Hepatocyte (in vitro differentiated cells): ENCODE measurements around the gene SETX. TPM values are rescaled to one million over a fixed set of nuclear protein-coding genes. Genes with fewer than 3 reads are reported as not detected.

Experiments used
- DNase-seq: peaks from one replicate; pipeline ENCODE4 v3.0.0-alpha.2; 2016; ENCODE audit warnings: low spot score
- H2AFZ ChIP-seq: fragments of 200-600 bp; sonication (generic); 2 replicates; pipeline ENCODE4 v1.6.0; 2016; ENCODE audit warnings: antibody characterized with exemption, mild to moderate bottlenecking
- H3K27ac ChIP-seq: fragments of 200-600 bp; sonication (generic); 2 replicates; pipeline ENCODE4 v1.5.1; 2016; ENCODE audit warnings: mild to moderate bottlenecking
- H3K27me3 ChIP-seq: fragments of 200-600 bp; sonication (generic); 2 replicates; pipeline ENCODE4 v1.6.1; 2016
- H3K36me3 ChIP-seq: fragments of 200-600 bp; sonication (generic); replicated peaks from 2 replicates; pipeline ENCODE4 v1.5.1; 2016; ENCODE audit warnings: low read depth; ENCODE audit not compliant: insufficient read depth
- H3K4me1 ChIP-seq: fragments of 200-600 bp; sonication (generic); 2 replicates; pipeline ENCODE4 v1.5.1; 2016; ENCODE audit warnings: mild to moderate bottlenecking, moderate library complexity; ENCODE audit not compliant: insufficient read depth
- H3K4me2 ChIP-seq: fragments of 200-600 bp; sonication (generic); 2 replicates; pipeline ENCODE4 v1.6.0; 2016
- H3K4me3 ChIP-seq: fragments of 200-600 bp; sonication (generic); 2 replicates; pipeline ENCODE4 v1.5.1; 2016; ENCODE audit warnings: mild to moderate bottlenecking
- H3K79me2 ChIP-seq: fragments of 200-600 bp; sonication (generic); 2 replicates; pipeline ENCODE4 v1.6.0; 2017; ENCODE audit warnings: mild to moderate bottlenecking
- H3K9me2 ChIP-seq: fragments of 200-600 bp; sonication (generic); replicated peaks from 2 replicates; pipeline ENCODE4 v1.6.0; 2017; ENCODE audit warnings: mild to moderate bottlenecking; ENCODE audit not compliant: insufficient read depth
- H3K9me3 ChIP-seq: fragments of 200-600 bp; sonication (generic); 2 replicates; pipeline ENCODE4 v1.5.1; 2016; ENCODE audit warnings: low read depth, mild to moderate bottlenecking
- H4K20me1 ChIP-seq: fragments of 200-600 bp; sonication (generic); 2 replicates; pipeline ENCODE4 v1.6.0; 2016; ENCODE audit warnings: mild to moderate bottlenecking; ENCODE audit not compliant: insufficient read depth, poor library complexity, severe bottlenecking
- EZH2 ChIP-seq: fragments of 200-600 bp; sonication (generic); IDR thresholded peaks from 2 replicates; pipeline ENCODE4 v1.6.1; 2016; ENCODE audit warnings: antibody characterized with exemption, mild to moderate bottlenecking, borderline replicate concordance
- EZH2phosphoT487 ChIP-seq: fragments of 200-600 bp; sonication (generic); IDR thresholded peaks from one replicate; pipeline ENCODE4 v1.6.1; 2018; ENCODE audit warnings: antibody characterized with exemption, mild to moderate bottlenecking, low read depth, moderate library complexity; ENCODE audit not compliant: unreplicated experiment, severe bottlenecking
- WGBS: methylation state at CpG from one replicate; pipeline ENCODE4 v1.1.6; 2016; ENCODE audit warnings: low lambda C conversion rate; ENCODE audit errors: missing lambda C conversion rate; 5-methylcytosine and 5-hydroxymethylcytosine counted together
- polyA plus RNA-seq: library from polyadenylated mRNA; unstranded; fragments of >200 nt; fragmentation: Nextera tagmentation; extraction: Ambion mirVana; gene quantifications from 2 replicates; pipeline ENCODE4 v1.2.1, GENCODE V29; 2016
- total RNA-seq: library from RNA; depleted of rRNA; stranded (reverse); fragments of >200 nt; gene quantifications from 2 replicates; pipeline ENCODE4 v1.2.3, GENCODE V29; 2014
- TF ChIP-seq, protein P1 (sequence below): fragments of 200-600 bp; sonication (generic); IDR thresholded peaks from 2 replicates; pipeline ENCODE4 v1.5.1; 2016; ENCODE audit warnings: antibody characterized with exemption, mild to moderate bottlenecking; ENCODE audit not compliant: poor library complexity

Gene SETX, protein sequence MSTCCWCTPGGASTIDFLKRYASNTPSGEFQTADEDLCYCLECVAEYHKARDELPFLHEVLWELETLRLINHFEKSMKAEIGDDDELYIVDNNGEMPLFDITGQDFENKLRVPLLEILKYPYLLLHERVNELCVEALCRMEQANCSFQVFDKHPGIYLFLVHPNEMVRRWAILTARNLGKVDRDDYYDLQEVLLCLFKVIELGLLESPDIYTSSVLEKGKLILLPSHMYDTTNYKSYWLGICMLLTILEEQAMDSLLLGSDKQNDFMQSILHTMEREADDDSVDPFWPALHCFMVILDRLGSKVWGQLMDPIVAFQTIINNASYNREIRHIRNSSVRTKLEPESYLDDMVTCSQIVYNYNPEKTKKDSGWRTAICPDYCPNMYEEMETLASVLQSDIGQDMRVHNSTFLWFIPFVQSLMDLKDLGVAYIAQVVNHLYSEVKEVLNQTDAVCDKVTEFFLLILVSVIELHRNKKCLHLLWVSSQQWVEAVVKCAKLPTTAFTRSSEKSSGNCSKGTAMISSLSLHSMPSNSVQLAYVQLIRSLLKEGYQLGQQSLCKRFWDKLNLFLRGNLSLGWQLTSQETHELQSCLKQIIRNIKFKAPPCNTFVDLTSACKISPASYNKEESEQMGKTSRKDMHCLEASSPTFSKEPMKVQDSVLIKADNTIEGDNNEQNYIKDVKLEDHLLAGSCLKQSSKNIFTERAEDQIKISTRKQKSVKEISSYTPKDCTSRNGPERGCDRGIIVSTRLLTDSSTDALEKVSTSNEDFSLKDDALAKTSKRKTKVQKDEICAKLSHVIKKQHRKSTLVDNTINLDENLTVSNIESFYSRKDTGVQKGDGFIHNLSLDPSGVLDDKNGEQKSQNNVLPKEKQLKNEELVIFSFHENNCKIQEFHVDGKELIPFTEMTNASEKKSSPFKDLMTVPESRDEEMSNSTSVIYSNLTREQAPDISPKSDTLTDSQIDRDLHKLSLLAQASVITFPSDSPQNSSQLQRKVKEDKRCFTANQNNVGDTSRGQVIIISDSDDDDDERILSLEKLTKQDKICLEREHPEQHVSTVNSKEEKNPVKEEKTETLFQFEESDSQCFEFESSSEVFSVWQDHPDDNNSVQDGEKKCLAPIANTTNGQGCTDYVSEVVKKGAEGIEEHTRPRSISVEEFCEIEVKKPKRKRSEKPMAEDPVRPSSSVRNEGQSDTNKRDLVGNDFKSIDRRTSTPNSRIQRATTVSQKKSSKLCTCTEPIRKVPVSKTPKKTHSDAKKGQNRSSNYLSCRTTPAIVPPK (N-terminal part only)
- total RNA-seq (49.5 and 61.0 TPM in 2 replicates), polyA plus RNA-seq (12.0 and 13.5 TPM in 2 replicates)

GRCh38 chr9:132354637-132355355 lies at the start of gene SETX:
TSS of gene SETX (minus strand) at chr9:132354986. CDS start at chr9:132349428, 5,558 bp downstream.
- Histone ChIP-seq H3K9me2 (no peaks in the 10 kb centered on the region), H4K20me1 (peaks cover 15% of the 10 kb centered on the region), H3K4me2 (peak within 1 kb of the TSS; percentile 92), H3K9me3 (no peaks in the 10 kb centered on the region), H3K4me3 (peak within 1 kb of the TSS; percentile 89), H3K27me3 (no peaks in the 10 kb centered on the region), H3K4me1 (peaks cover 19% of the 10 kb centered on the region), H3K27ac (peak within 1 kb of the TSS; percentile 94), H3K36me3 (no peaks in the 10 kb centered on the region), H2AFZ (peak within 1 kb of the TSS; percentile 98), H3K79me2 (peaks cover 43% of the 10 kb centered on the region)
- TF ChIP-seq, protein P1, sequence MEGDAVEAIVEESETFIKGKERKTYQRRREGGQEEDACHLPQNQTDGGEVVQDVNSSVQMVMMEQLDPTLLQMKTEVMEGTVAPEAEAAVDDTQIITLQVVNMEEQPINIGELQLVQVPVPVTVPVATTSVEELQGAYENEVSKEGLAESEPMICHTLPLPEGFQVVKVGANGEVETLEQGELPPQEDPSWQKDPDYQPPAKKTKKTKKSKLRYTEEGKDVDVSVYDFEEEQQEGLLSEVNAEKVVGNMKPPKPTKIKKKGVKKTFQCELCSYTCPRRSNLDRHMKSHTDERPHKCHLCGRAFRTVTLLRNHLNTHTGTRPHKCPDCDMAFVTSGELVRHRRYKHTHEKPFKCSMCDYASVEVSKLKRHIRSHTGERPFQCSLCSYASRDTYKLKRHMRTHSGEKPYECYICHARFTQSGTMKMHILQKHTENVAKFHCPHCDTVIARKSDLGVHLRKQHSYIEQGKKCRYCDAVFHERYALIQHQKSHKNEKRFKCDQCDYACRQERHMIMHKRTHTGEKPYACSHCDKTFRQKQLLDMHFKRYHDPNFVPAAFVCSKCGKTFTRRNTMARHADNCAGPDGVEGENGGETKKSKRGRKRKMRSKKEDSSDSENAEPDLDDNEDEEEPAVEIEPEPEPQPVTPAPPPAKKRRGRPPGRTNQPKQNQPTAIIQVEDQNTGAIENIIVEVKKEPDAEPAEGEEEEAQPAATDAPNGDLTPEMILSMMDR = no peak
- no peak for TF ChIP-seq EZH2phosphoT487
- no peak for TF ChIP-seq EZH2
- WGBS = under 1% methylated on average over 79 of the region's 82 CpGs
- DNase-seq = peak; percentile 100

- Histone ChIP-seq H3K79me2 (peaks cover 23% of the 10 kb centered on the region), H2AFZ (no peak overlapping the region), H3K27me3 (peaks cover 4% of the 10 kb centered on the region), H3K9me3 (no peaks in the 10 kb centered on the region), H3K36me3 (no peaks in the 10 kb centered on the region), H3K4me1 (peaks cover 7% of the 10 kb centered on the region), H3K4me3 (no peak overlapping the region), H3K9me2 (no peaks in the 10 kb centered on the region), H3K27ac (no peak overlapping the region), H3K4me2 (no peak overlapping the region), H4K20me1 (no peaks in the 10 kb centered on the region)
- no peak for TF ChIP-seq EZH2
- no peak for TF ChIP-seq EZH2phosphoT487
- TF ChIP-seq, protein P1 = no peak
- DNase-seq = no peak
- 90% methylated on average over 9 of the region's 9 CpGs for WGBS
Measured at GRCh38 chr9:132404228-132404881, 49.6 kb upstream of the SETX start.

GRCh38 chr9:132401824-132402223 lies 47.0 kb upstream of the SETX start:
- no peak overlapping the region for H3K4me2 ChIP-seq
- H3K9me2 ChIP-seq = no peaks in the 10 kb centered on the region
- no peaks in the 10 kb centered on the region for H3K36me3 ChIP-seq
- no peak for DNase-seq
- H3K27me3 ChIP-seq = no peaks in the 10 kb centered on the region
- H2AFZ ChIP-seq = no peak overlapping the region
- no peaks in the 10 kb centered on the region for H4K20me1 ChIP-seq
- H3K4me1 ChIP-seq = peaks cover 5% of the 10 kb centered on the region
- TF ChIP-seq EZH2 (no peak), EZH2phosphoT487 (no peak)
- TF ChIP-seq, protein P1 = no peak
- H3K4me3 ChIP-seq = no peak overlapping the region
- no peak overlapping the region for H3K27ac ChIP-seq
- 95% methylated on average over 4 of the region's 4 CpGs for WGBS
- no peaks in the 10 kb centered on the region for H3K9me3 ChIP-seq
- H3K79me2 ChIP-seq = peaks cover 23% of the 10 kb centered on the region
